ENCODE results near the gene LGR4.

LGR4 gene

DNA sequence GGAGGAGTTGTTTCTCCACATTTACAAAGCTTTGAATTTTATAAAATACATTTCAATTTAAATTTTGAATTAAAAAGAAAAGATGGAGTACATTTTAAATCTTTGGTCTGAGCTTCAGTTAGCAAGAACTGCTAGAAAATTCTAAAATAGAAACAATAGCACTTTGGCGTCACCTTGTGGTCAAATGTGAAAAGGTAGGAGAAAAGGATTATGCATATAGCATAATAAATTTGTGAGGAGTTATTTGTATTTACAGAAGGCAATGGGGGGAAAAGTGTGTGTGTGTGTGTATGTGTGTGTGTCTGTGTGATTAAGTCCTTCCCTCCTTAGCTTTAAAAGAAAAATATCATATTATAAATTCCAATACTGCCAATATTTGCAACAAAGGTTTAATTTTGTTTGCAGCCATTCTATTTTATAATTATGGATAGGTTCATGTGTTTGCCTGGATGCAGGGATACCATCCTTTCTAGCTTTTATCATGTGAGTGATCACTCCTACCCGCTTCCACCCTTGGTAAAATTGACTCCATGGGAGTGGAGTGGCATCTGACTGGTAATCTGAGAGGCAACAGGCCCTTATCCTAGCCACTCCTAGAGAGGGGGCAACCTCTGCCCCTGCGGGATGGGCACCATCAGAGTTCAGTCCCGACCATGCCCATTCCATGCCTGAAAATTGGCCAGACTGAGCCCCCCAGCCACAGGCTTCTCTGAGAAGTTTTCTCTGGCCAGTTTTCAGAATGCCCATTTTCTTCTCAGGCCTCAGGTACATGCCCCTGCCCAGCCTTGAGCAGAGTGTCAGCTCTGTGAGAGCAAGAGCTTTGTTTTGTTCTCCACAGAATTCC, 13.6 kb upstream of the LGR4 start:
- DNase-seq (ENCODE audit: low read depth in 2 of 2), result no peak

DNA sequence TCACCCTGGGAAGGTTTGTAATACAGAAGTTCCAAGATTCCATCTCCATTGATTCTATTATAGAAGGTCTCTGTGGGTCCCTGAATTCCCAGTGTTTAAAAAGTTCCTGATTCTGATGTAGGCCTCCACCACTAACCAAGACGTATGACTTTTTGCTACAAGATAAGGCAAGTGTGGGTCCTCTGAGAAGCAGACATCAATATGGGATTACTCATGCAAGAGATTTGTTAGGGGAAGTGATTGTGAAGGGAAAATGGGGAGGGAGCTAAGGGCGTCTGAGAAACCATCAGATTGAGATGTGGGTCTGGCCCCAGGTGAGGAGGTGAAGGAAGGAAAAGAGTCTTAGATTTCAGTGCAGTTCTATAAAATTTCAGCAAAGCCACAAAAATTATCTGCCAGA, 10.2 kb upstream of the LGR4 start:
- no peak for DNase-seq (ENCODE audit: low read depth in 2 of 2)

DNA sequence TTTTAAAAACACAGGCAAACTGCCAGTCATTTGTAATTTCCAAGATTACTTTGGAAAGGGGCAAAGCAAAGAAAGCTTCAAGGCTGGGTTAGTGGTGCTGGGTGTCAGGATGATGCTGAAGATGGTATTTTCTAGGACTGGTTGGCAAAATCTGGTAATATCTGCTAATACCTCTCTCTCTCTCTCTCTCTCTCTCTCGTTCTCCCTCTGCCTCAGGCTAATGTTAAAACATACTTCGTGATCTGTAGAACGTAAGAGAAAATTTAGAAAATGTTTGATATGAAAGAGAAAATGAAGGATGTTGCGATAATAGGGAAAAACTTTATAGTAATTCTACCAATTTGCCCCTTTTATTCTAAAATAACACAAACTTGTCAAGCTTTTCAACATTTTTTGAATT, 9.4 kb upstream of the LGR4 start:
- no peak for DNase-seq (ENCODE audit: low read depth in 2 of 2)

DNA sequence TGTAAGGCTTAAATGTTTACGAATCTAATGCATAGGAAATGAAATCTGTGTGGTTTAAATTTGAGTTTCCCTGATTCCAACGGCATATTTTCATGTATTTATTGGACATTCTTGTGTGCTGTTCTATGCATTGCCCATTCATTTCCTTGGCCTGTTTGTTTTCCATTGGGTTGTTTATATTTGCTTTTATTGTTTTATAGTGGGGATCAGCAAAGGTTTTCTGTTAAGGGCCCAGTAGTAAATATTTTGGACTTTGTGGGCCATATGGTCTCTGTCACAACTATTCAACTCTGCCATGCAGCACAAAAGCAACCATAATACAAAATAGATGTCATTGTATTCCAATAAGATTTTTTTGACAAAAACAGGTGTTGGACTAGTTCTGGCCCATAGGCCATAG, 5.2 kb upstream of the LGR4 start:
- no peak for DNase-seq (ENCODE audit: low read depth in 2 of 2)

DNA sequence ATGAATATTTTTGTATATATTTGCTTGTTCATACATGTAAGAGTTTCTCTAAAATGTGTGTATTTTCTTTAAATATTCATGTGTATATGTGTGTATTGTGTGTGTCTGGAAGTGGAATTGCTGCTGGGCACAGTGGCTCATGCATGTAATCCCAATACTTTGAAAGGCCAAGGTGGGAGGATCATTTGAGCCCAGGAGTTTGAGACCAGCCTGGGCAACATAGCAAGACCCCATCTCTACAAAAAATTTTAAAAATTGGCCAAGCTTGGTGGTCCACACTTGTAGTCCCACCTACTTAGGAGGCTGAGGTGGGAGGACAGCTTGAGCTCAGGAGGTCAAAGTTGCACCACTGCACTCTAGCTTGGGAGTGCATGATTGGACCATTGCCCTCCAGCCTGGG, 4.7 kb upstream of the LGR4 start:
- DNase-seq (ENCODE audit: low read depth in 2 of 2), result no peak

DNA sequence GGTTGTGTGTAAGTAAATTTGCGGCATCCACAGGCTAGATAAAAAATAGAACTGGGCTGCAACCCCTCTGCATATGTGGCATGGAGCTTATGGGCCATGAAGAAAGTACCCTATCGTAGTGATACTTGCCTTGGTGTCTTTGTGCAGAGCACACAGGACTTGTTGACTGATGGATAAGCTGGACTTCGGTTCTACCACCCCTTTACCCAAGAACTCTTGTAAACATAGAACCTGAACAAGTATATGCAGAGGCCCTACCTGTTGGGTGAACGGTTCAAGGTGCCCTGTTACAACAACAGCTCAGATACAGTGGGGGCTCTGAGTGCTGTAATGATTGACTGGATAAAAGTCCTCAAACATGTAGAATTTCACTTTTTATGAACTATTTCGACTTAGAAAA, 3.0 kb upstream of the LGR4 start:
- no peak for DNase-seq (ENCODE audit: low read depth in 2 of 2)

DNA sequence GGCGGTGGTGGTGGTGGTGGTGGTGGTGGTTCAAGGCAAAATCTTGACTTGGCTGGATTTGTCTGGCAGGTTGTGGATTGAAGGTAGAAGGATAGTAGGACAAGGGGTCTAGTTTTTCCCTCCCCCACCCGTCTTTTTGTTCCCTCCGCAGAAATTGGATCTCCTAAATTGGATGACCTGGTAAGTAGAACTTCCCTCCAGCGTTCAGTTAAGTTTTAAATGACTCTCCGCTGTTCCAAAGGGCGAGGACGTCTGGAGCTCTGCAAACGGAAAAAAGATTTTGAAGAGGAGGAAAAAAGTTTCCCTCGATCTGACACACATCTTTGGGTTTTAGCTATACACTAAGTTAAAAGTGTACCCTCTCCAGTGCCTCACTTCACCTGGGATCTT, 422 bp upstream of the LGR4 start:
- no peak for DNase-seq (ENCODE audit: low read depth in 2 of 2)

DNA sequence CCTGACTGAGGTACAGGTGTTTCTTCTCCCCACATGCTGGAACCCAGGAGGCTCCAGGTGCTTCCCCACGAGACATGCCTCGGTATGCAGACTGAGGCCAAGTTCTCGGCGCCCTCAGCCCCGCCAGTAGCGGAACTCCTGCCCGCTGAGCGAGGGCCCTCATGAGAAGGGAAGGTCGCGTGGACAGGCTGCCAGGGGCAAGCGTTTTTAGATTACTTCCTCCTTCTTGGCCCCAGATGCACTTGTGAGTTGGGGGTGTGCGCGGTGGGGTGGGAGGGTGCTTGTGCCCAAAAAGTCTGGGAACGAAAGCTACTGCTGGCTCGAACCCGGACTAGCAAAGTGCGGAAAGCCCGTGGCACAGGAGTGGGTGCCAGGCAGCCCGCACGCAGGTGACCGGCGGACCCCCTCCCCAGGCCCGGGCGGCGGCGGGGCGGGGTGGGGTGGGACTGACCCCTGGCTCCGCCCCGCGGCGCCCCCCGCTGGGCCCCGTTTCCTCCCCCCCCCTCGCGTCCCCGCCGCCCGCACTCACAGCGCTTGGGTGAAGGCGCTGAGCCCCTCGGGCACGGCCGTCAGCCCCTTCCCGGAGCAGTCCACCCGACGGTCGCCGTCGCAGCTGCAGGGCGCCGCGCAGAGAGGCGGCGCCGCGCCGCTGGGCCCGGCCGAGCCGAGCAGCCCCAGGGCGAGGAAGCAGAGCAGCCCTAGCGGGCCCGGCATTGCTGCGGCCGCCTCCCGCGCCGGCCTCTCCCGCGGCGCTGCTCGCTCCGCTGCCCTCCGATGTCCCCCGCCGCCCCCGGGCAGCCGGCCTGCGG, 797 bp downstream of the LGR4 start:
- DNase-seq (ENCODE audit: low read depth in 2 of 2), result no peak

DNA sequence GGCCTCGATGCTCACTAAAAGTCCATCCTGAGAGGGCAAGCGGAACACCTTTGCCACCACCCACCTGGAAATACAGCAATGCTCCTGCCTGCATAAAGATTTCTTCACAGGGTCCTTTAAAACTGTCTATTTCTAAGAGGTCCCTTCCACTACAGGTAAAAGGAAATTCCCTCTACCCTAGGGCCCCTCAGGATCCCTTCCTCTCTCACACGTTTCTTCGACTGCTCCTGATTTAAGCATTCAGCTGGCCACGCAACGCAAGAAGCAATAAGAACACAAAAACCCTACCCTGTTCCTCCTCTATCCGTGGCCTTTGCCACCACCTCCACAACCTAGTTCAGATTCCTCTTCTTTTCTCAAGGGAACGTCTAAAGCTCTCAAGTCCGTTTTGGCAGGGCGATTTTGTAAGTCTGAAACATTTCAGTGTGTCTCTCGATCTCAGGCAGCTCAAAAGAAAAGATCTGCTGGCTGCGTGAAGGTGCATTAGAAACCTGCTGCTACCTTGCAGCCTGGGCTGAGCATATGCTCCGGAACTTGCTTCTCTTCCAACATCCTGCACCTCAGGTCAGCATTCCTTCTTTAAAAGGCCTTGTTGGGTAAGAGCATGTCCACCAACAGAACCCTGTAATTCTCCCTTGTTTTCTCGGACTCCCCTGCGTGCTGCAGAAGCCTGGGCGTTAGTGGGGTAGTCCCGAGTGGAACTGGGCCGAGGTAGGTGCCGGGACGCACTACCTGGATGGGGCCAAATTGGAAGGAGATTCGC, 1.6 kb downstream of the LGR4 start:
- no peak for DNase-seq (ENCODE audit: low read depth in 2 of 2)

DNA sequence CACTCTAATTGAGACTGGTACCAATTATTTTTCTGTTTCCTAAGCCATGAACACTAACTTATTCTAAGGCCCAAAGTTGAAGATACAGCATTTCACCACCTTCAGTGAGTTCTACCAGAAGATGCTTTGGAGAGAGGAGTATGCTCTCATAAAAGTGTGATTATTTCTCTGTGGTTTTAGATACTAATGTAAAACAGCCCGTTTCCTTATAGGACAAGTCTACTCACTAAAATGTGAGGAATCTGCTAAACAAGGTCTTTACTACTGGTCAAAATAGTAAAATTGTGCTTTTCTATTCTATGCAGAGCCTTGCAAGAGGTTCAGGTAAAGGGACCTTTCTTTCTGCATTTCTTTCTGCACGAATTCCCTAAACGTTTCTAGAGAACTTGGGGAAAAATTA, 2.4 kb downstream of the LGR4 start:
- DNase-seq (ENCODE audit: low read depth in 2 of 2), result no peak

DNA sequence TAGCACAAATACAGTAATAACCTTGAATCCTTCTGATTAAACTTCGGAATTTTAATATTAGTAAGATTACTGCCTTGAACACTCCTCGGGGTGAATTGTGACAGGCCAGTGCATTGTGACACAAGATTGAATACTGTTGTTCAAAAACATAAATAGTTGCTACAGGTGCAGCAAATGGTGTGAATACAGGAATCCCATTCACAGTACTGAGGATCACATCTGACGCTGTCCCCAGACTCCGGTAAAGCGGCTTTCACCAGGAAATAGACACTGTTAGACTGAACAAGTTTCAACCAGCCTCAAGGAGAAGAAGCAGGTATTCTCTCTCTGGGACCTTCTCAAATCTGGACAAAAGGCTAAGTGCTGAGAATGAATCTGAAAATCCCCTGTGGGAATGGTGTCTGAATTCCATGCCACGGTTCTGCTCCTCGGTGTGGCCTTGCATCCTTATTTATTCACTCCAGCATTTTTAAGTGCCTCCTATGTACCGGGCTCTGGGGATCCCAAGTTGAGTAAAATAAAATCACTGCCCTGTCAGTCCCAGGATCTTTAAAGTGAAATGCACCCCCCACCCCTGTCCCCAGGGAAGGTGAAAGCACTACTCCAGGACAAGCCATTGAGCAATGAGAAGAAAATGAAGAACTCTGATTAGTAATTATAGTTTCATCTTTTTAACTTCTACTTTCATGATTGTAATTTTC, 3.4 kb downstream of the LGR4 start:
- no peak for DNase-seq (ENCODE audit: low read depth in 2 of 2)

DNA sequence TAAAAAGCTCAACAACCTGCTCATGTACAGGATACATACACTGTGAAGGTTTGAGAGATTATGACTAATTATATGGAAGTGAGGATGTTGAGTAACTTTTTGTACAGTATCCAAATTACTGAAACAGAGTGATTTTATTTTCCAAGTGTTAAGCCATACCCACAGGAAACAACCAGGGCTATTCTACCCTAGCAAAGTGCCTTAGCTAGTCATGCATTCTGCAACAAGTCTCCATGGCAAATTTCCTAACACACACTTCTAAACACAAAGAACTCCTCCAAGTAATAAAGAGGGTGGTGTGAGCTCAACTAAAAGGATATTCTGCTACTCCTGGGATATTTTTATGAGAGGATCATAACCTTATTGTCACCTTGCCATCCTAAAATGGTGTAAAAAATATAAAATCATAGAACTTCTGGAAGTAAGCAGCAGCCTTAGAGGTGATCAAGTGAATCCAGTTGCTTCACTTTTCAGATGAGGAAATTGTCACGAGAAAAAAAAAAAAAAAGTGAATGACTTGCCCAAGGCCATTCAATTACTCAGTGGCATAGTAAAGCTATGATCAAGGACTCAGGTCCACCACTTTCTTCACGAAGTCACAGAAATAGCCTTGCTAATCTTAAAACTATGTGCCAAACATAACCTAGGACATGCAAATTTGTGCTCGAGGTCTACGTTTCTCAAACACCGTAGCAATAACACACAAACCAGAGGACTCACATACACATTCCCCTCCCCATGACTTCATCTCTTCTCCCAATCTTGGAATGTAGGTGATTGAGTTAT, 4.2 kb downstream of the LGR4 start:
- no peak for DNase-seq (ENCODE audit: low read depth in 2 of 2)

DNA sequence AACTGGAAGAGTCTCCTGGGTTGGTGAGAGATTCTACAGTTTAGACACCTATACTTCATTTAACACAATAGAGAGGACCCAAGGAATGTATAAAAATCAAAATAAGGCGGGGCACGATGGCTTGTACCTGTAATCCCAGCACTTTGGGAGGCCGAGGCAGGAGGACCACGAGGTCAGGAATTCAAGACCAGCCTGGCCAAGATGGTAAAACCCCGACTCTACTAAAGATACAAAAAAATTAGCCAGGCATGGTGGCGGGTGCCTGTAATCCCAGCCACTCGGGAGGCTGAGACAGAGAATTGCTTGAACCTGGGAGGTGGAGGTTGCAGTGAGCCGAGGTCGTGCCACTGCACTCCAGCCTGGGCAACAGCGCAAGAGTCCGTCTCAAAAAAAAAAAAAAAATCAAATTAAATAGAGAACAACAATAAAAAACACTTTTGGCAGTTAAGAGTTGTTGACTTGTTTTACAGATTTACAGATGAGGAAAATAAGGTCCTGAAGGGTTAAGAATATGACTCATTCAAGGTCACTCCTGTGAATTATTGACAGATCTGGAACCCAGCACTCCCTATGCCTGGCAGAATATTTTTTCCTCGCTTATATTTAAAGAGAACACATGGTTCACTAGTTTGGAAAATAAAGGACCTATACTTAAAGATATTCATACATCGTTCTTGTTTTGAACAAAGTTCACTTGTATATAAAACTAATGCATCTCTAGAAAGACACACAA, 5.2 kb downstream of the LGR4 start:
- no peak for DNase-seq (ENCODE audit: low read depth in 2 of 2)

DNA sequence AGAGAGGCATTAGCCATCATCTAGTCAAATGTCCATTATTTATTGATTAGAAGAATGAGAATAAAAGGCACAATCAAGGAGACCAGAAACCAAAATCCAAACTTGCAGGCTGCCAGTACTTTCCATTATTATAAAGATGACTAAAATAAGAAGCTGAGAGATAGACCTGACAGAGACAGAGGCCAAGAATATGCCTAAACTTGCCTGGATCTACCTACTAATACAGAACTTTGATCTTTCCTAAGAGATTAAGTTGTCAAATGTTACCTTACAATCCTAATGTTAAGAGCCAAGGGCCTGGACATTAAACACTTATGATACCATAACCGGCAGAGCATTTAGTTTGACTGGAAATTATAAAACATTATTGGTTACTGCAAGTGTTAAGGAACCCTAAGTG, 6.2 kb downstream of the LGR4 start:
- DNase-seq (ENCODE audit: low read depth in 2 of 2), result no peak

DNA sequence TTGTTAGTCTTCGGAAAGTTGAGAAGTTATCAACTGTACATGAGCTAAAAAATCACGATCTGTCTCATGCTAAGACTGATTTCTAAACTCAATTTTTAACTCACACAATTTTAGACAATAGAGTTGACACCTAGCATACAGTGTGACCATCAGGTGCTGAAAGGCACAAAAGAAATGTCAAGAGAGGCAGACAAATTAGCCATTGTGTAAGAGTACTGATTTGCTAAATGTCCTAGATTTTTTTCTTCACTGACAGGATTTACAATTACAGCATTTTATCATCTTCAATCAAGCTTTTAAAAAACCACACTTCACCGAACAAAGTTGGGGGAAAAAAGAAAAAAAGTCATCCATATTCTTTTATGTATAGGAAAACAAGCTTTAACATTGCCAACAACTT, 7.0 kb downstream of the LGR4 start:
- DNase-seq (ENCODE audit: low read depth in 2 of 2), result no peak

DNA sequence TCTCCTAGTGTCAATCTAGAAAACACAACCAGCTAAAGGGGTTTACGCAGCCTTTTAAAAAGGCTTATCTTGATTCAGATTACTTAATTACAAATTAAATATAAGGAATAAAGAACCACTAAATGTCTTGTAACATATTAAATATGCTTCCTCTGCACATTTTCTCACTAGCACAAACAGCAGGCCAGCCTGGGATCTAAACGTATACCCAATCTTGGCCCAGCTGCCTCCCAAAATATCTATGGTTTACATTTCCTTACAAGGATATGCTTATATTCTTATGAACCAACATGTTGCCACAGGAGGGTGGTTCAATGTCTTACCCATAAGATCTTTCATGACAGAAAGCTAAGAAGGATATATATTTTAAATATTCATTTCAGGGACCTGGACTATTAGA, 7.7 kb downstream of the LGR4 start:
- DNase-seq (ENCODE audit: low read depth in 2 of 2), result no peak

DNA sequence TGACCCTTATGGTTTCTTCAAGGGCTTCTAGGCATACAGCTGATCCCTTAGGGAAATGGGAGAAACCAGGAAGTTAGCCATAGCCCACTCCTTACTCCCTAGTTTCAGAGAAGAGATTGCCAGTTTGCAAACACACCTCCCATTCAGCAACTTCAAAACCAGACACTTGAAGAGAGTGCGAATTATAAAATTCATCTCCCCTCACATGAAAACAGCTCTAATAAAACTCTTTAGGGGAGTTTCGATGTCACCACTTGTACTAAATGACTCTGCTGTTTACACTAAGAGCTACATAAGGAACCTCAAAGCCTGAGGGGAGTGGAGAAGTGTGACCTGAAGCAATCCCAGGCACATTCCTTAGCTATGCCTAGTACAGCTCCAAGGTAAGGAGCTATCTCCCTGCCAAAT, 8.3 kb downstream of the LGR4 start:
- DNase-seq (ENCODE audit: low read depth in 2 of 2), result no peak

DNA sequence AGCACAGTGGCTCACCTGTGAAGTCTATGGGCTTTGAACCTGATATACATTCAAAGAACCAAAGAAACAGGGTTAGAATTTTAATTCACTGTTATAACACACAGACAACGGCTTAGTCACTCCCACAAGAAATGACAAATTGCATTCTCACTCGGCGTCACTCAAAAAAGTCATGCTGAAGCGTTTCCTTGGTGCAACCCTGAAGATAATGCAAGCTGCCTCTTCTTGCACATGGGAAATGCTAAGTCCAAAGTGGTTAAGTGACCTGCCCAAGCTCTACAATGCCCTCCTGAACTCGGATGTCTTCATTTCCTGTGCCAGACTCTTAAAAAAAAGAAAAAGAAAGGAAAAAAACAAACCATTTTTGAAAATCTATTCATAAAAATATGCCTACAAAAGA, 10.0 kb downstream of the LGR4 start:
- no peak for DNase-seq (ENCODE audit: low read depth in 2 of 2)

DNA sequence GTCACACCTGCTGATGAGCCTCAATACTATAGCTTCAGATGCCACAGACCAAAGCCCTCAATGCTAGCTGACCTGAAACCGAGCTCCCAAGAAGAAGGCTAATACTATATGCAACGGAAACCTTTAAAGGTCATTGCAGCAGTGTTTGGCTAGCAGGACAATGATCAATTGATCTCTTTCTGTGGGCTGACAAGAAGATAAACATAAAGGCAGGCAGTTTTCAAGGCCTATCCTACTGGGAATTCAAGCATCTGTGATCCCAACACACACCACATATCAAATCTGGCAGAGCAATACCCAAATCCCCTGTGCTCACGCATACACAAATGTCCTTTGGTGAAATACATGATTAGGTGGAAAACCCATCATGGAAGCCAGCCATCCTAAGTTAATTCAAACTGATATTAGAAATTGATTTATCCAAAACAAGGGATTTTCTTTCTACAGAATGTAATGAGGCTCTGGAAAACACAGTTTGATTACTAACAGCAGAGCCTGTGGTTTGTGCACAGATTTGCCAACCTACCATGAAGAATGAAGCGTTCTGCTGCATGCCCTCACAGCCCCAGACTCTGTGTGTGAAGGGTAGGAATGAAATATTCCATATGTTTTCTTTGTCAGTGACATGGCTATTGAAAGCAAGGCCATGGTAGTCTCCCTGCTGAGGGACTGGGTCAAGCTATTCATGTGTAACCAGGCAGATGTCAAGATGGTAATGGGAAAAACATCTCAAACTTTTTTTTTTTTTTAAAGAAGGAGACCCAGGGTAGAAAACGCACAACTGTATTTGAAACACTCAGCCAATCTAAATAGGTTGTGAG, 12.2 kb downstream of the LGR4 start:
- DNase-seq (ENCODE audit: low read depth in 2 of 2), result no peak

DNA sequence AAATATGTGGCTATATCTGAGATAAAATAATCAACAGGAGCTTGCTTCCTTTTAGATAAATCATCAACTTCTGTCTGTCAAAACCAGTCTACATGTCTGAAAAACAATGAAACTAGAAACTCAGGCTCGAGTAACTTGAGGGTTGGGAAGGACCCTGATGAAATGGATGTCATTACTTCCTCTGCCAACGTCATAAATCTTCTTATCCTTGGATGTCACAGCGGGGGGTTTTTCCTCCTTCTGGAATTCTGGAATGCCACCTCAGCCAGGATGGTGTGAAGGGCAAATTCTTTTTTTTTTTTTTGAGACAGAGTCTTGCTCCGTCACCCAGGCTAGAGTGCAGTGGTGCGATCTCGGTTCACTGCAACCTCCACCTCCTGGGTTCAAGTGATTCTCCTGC, 13.4 kb downstream of the LGR4 start:
- DNase-seq (ENCODE audit: low read depth in 2 of 2), result no peak

All from stimulated activated CD8-positive, alpha-beta memory T cell treated with anti-CD3 and anti-CD28 coated beads, Interleukin-15, amount 100 ng/mL, for 4 hours (primary cell).